Measurements from ENCODE around the gene NEGR1. TPM values are rescaled to one million over a fixed set of nuclear protein-coding genes. Genes with fewer than 3 reads are reported as not detected.
"Not testable (repeated sequence)": the region's sequence is repeated elsewhere in the genome, so short reads cannot be mapped to it uniquely, and the experiment has no call there.

NEGR1 gene
- total RNA-seq, result 34.7 TPM
- long read RNA-seq, partial matches to known transcripts, result 2 of 8 reads
- long read RNA-seq, other reads (novel, unspliced or antisense), result 6 of 8 reads

DNA sequence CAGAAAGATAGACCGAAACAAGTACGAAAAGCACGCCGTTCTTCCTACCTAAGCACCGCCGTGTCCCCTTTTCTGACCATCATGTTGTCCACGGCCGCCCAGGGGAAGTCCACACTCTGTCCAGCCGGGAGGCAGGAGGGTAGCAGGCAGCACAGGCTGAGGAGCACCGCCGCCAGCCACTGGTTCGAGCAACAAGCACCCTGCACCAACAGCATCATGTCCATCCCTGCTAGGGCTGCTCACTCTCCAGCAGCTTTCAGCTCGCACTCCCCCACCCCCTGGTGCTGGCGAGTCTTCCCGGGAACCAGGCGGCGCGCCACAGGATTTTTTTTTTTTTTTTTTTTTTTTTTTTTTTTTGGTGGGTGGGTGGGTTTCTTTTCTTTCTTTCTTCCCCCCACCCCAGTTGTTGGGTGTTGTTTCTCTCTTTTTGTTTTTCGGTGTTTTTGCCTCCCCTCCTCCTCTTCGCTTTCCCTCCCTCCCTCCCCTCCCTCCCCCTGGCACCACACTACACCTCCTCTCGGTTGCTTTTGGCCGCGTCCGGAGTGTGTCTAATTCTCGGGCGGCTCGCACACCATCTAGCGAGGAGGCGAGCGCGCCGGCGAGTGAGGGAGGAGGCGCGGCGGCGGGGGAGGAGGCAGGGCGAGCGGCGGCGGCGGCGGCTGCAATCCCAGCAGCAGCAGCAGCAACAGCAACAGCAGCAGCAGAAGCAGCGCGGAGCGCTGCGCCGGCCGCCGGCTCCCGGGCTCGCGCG is at the start of gene NEGR1:
Gene NEGR1, minus strand, starts transcription at position 269 of the 751 bp plus-strand sequence.
- DNase-seq (ENCODE audit: low spot score), result no peak

DNA sequence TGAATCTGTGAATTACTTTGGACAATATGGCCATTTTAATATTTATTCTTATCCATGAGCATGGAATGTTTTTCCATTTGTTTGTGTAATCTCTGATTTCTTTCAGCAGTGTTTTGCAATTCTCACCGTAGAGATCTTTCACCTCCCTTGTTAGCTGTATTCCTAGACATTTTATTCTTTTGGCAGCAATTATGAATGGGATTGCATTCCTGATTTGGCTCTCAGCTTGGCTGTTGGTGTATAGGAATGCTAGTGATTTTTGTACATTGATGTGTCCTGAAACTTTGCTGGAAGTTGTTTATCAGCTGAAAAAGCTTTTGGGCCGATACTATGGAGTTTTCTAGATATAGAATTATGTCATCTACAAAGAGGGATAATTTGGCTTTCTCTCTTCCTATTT is 44.2 kb upstream of the NEGR1 start:
- no peak for DNase-seq (ENCODE audit: low spot score)

DNA sequence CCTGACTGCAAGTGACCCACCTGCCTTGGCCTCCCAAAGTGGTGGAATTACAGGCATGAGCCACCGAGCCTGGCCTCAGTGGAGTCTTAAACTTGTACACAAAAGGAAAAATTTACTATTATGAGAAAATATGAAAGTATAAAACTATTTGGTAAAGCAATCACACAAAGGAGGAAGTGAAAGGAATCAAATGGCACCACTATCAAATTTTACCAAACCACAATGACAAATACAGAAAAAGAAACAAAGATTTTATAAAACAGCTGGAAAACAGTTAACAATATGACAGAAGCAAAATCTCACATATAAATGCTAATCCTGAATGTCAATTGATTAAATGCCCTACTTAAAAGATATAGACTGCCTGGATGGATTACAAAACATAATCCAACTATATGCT is 42.1 kb upstream of the NEGR1 start:
- no peak for DNase-seq (ENCODE audit: low spot score)

DNA sequence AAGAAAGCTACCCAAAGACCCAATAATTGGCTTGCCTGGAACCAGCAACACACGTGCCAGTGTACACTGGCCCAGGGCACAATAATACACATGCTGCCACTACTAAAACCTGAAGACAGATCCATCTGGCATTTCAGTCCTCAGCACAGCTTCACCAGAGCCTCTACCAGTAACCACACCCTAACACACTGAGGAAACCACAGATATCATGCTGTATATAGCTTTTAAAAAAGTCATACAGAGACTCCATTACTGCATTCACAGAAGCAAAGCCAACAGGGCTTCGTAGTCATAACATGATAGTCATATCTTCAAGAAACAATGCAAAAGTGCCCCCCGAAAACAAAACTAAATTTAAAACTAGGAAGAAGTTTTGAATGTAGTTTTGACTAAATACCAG is 40.6 kb upstream of the NEGR1 start:
- no peak for DNase-seq (ENCODE audit: low spot score)

DNA sequence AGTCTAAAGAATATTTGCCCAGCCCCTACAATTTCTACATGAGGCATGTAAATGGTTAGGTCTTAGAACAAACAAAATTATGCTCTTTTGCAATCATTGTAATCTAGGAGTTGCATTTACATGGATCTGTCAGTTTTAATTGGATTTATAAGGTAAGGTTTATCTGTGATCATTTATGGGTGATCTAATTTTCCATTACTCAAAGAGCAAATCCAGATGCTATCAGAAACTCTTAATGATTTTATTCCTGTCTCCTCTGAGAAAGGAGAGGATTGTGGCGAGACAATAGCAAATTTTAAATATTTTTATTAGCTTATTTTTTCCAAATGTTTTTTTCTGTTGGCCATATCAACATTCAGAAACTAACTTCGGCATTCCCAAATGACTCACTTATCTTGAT is 14.2 kb upstream of the NEGR1 start:
- DNase-seq (ENCODE audit: low spot score), result no peak

DNA sequence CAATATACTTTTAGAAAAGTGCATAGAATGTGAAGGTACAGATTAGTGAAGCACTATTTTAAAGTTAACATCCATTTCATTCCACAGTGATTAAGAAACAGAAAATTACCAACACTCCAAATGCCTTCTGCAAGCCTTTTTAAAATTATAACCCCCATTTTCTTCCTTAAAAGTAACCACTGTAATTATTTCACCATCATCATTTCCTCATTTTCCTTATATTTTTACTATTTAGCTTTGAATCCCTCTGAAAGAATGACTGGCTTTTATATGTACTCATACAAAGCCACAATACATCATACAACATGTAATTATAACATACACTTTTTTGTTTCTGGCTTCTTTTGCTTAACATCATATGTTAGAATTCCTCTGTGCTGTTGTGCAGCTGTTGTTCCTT is 6.5 kb upstream of the NEGR1 start:
- DNase-seq (ENCODE audit: low spot score), result no peak

DNA sequence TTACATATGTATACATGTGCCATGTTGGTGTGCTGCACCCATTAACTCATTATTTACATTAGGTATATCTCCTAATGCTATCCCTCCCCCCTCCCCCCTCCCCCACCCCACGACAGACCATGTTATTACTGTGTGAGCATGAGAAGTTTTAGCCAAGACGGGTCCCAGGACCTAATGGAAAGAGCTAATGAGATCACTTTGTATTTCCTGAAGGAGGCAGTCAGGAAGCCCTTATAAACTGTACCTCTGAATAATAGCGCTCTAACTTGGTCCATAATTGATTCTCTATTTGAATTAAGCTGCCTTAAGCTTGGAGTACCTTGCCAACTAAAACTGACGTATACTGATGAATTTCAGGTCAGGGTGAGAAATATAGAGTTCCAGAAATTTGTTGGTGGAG is 4.1 kb upstream of the NEGR1 start:
- DNase-seq (ENCODE audit: low spot score), result no peak

DNA sequence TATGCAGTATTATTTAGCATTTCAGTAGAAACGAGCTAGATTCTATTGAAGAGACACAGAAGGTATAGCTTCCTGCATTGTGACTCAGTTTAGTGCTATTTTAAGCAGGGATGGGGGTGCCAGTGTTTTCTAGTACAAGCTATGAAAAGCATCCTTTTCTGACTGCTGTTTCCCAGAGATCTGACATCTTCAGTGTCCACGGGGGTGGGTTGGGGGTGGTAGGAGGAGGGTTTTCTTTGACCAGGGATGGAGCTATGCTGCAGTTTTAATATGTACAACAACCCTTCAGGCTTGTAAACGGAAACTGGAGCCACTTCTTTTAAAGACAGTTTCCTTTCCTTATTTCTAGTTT is 2.7 kb upstream of the NEGR1 start:
- DNase-seq (ENCODE audit: low spot score), result no peak

DNA sequence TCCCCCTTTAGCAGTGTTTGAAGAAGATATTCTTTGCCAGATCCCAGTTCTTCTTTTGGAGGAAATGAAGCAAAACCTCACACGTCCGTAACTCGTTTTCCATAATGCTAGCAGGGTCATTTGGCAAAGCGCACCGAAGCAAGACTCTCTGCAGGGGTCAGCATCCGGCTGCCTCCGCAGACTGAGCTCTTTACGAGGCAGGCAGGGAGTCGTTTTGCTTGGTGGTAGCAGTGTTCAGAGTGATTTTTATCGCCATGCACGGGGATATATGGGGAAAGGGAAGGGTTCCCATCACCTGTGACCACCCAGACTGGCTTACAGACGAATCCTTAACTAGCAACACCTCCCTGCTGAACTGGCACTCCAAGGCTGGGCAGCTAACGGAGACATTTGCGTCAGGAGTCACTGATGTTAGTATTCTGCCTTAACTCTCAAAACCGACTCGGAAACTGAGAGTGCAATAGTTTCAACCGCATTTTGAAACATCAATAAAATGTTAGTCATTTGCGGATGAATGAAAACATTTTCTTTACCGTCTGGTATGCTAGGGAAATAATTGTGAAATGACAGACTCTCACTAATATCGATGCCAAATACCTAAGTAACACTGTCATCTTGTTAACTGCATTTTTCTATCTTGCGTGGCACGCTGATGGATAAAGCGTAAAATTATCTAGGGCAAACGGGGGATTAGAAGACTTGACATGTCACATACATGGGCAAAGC is 2.2 kb upstream of the NEGR1 start:
- no peak for DNase-seq (ENCODE audit: low spot score)

DNA sequence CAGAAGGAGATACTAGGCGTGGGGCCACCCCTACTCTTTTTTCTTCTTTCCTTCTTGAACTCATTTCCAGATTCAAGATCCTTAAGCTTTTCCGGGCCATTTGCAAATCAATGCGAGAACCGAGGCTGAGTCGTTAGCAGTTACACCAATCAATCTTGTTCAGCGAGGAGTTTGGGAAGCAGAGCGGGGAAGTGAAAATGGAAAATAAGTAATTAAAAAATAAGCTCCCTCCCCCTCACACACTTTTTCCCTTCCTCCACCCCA is 1.7 kb upstream of the NEGR1 start:
- no peak for DNase-seq (ENCODE audit: low spot score)

DNA sequence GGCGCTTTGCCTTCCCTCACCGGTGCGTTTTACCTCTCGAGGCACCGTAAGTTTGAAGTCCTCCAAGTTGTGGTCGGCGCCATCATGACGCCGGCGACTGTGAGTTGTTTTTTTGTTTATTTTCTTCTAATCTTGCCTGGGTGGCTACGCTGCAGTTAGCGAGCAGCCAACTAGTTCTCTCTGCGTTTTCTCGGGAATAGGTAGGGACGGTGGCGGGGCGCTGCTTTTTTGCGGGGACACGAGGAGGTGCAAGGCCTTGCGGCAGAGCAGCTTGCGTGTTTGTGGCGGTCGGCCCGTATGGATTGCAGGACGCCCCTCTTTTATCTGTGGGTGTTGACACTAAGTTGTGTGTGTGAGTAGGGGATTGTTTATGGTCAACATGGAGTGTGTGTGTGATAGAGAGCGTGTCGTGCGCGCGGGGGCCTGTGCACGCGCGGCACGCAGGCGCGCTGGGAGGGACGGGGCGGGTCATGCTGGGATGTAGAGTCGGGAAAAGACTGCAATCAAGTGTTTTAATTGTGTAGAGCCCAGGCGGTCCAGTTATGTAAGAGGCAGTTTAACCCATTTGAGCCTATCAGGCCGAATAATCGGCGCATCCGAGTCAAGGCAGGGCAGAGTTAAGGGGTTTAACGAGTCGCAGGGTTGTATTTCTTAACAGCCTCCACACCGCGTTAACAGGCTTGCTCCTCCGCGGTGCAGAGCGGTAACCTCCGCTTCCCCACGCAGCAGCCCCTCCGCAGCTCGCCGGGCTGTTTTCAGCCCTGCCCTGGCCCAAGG is 1.2 kb upstream of the NEGR1 start:
- no peak for DNase-seq (ENCODE audit: low spot score)

DNA sequence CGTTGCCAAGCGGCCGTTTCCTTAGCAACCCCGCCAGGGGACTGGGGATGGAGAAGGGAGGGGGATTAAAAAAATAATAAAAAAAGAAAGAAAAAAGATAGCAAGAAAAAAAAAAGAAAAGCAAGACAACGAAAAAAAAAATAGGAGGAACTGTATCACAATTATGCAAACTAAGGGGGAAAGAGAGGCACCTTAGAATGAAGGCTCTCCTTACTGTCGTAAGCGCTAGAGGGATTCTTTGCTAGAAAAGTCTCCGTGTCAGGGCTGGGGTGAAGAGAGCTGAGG is 625 bp upstream of the NEGR1 start:
- no peak for DNase-seq (ENCODE audit: low spot score)

DNA sequence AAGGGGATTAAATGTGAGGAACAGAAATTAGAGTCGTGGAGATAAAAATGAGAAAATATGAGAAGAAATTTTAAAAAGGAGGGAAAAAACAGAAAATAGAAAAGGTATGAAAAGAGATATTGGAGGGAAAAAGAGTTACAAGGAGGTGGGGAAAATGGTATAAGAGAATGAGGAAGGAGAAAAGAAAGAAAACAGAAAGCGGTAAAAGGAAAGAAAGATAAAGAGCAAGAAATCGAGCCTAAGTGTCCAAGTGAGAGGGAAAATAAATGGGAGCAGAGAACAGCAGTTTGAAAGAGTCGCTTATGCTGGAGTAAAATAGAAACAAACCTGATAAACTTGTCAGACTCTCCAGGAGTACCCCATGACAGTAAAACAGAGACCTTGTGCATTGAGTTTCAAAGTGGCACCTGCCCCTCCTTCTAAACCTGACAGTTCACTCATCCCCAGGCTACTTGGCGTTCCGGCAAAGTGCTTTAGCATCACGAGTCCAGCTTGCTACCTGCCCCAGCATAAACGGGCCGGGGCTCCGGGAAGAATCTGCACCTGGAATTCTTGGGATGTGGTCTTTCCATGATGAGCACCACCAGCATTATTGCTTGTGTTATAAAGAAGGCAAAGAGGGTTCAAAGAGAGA is 585 bp downstream of the NEGR1 start:
- no peak for DNase-seq (ENCODE audit: low spot score)

DNA sequence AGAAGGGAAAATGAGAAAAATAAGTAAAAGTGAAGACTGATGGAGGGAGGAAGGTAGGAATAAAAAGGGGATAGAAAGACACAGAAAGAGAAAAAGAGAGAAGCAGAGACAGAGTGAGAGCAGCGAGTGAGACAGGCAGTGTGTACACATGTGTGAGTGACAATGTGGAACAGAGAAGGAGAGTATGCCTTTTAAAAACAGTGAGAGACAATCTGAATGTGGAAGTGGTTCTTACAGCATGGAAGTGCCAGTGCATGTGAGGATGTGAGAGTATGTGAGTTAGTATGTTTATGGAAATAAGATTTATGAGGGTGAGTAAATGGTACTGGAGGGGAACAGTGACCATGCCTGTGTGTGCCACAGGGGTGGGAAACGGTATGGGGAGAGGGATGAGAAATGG is 1.2 kb downstream of the NEGR1 start:
- DNase-seq (ENCODE audit: low spot score), result no peak

DNA sequence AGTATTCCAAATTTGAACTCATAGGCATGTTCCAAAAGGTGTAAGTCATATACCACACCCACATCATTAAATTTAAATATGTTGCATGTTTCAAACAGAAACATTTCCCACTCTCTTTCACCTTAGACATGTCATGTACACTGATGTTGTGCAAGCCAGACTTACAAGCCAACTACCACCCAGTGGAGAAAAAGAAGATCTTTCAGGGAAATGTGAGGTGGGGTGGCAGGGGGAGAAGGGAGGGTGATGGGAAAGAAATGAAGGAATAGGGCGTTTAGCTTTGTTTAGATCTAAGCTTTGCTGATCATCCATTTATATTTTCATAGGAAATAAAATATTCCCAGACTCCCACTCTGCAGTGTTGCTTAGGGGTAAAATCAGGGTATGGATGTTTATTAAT is 1.6 kb downstream of the NEGR1 start:
- no peak for DNase-seq (ENCODE audit: low spot score)

DNA sequence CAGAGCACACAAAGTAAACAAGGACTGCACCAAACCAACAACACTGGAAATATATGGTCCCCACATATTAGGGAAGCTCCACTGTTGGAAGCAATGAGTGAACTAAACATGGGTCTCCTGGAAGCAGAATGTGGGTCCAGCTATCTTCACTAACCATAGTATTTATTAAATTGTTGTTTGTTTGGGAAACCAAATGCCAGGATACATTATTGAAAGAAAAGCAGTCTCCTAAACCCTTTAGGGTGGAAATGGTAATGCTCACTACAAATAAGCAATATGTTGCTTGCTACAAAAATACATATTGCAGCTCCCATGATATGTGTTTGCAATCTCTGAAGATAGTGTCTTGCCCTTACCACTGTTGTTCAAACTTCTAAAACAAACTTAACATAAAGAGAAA is 2.2 kb downstream of the NEGR1 start:
- DNase-seq (ENCODE audit: low spot score), result no peak

DNA sequence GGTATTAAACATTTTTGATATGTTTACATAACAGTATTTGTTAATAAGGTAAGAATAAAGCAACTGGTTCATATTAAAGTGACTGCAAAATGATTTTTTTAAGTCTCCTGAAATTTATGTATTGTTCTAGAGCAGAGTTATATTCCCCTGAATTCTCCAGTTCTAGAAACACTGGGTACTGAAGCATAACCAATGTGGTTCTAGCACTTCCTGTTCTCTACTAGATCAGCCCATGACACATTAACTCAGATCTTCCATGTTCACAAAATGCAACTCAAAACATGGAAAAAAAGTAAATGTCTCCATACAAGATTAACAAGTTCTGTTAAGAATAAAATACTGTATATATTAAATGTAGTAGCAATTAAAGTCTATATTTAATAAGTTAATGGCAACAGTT is 3.9 kb downstream of the NEGR1 start:
- DNase-seq (ENCODE audit: low spot score), result no peak

DNA sequence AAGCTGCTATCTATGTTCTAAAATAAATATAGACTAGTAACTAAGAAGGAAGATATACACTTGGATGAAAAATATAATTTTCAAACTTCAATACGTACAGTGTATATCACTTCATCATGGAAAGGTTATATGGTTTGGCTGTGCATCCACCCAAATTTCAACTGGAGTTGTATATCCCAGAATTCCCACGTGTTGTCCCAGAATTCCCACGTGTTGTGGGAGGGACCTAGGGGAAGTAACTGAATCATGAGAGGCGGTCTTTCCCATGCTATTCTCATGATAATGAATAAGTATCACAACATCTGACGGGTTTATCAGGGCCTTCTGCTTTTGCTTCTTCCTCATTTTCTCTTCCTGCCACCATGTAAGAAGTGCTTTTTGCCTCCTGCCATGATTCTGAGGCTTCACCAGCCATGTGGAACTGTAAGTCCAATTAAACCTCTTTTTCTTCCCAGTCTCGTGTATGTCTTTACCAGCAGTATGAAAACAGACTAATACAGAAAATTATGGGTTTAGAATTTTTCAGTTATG is 10.7 kb downstream of the NEGR1 start:
- DNase-seq (ENCODE audit: low spot score), result no peak

DNA sequence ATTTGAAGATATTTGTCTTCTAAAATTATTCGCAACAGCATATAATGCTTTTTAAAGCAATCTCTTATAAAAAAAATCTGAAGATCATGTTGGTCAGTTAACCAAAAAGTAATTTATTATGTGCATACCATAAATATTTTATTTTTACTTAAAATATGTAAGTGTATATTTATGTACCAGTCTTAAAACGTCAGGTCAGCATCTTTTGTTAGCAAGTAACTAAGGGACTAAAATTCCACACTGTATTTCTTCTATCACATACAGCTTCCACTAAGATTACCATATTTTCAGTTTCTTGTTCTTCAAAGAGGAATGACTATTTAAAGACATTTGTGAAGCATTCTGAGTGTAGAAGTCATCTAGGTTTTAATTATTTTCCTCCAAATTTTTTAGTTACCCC is 19.6 kb downstream of the NEGR1 start:
- no peak for DNase-seq (ENCODE audit: low spot score)

DNA sequence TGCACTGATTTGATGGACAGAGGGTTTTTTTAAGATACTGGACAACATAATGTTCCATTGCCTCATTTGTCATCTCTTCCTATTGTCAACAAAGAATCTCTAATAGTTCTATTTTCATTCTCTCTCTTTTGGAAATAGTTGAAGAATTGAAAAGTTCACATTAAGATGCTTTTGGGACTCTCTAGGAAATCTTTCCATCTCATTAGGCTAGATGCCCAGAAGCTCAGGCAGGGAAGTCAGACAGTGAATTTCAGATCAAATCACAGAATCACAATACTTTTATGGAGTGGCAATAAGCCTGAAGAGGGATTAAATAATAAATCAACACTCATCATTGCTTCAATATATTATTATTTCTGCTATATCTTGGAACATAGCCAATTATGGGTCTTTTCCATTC is 29.2 kb downstream of the NEGR1 start:
- no peak for DNase-seq (ENCODE audit: low spot score)

DNA sequence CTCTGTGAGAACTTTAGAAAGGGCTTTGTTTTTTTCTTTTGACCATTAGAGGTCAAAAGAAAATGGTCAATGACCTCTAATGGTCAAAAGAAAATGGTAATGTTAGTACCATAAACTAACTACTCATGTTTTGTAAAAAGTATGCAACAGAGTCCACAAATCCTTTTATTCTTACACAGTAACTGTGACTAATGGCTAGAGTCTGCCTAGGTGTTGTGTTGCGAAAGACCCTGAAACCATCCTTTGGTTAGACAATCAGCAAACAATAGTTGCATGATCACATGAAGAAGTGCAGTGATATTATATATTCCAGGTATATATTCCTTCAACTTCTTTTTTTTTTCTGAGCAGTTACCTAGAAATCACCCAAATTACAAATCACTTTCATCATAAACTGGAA is 40.9 kb downstream of the NEGR1 start:
- no peak for DNase-seq (ENCODE audit: low spot score)

DNA sequence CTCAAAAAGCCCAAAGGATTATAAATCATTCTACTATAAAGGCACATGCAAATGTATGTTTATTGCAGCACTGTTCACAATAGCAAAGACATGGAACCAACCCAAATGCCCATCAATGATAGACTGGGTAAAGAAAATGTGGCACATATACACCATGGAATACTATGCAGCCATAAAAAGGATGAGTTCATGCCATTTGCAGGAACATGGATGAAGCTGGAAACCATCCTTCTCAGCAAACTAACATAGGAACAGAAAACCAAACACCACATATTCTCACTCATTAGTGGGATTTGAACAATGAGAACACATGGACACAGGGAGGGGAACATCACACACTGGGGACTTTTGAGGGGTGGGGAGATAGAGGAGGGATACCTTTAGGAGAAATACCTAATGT is 46.4 kb downstream of the NEGR1 start:
- DNase-seq (ENCODE audit: low spot score), result not testable (repeated sequence)
